ENCODE measurements around the gene DOLPP1.

Gene DOLPP1

GRCh38 chr9:129097671-129098306 lies 16.9 kb downstream of the DOLPP1 start:
- Histone ChIP-seq H3K4me1 (ENCODE audit: control insufficient read depth, insufficient read depth, low read length) (no peaks in the 10 kb centered on the region), H3K9ac (ENCODE audit: low read depth, low read length) (no peak overlapping the region), H3K27me3 (ENCODE audit: control insufficient read depth, insufficient read depth, low read length) (0 out of 2 replicates have a peak, but pooled peaks cover 5% of the 10 kb centered on the region), H3K27ac (ENCODE audit: low read depth, low read length) (no peak overlapping the region), H3K9me3 (ENCODE audit: control insufficient read depth, insufficient read depth, low read length) (no peaks in the 10 kb centered on the region), H3K36me3 (ENCODE audit: control insufficient read depth, insufficient read depth, low read length) (no peaks in the 10 kb centered on the region), H3K4me3 (ENCODE audit: low read depth, low read length) (no peak overlapping the region)

- Histone ChIP-seq H3K4me3 (ENCODE audit: low read depth, low read length) (no peak overlapping the region), H3K36me3 (ENCODE audit: control insufficient read depth, insufficient read depth, low read length) (no peaks in the 10 kb centered on the region), H3K27me3 (ENCODE audit: control insufficient read depth, insufficient read depth, low read length) (0 out of 2 replicates have a peak, but pooled peaks cover 5% of the 10 kb centered on the region), H3K4me1 (ENCODE audit: control insufficient read depth, insufficient read depth, low read length) (no peaks in the 10 kb centered on the region), H3K9me3 (ENCODE audit: control insufficient read depth, insufficient read depth, low read length) (no peaks in the 10 kb centered on the region), H3K9ac (ENCODE audit: low read depth, low read length) (no peak overlapping the region), H3K27ac (ENCODE audit: low read depth, low read length) (no peak overlapping the region)
These were observed 17.4 kb downstream of the DOLPP1 start for GRCh38 chr9:129098328-129098727.

- Histone ChIP-seq H3K9ac (ENCODE audit: low read depth, low read length) (no peak overlapping the region), H3K36me3 (ENCODE audit: control insufficient read depth, insufficient read depth, low read length) (no peaks in the 10 kb centered on the region), H3K4me1 (ENCODE audit: control insufficient read depth, insufficient read depth, low read length) (no peaks in the 10 kb centered on the region), H3K27me3 (ENCODE audit: control insufficient read depth, insufficient read depth, low read length) (0 out of 2 replicates have a peak, but pooled peaks cover 5% of the 10 kb centered on the region), H3K4me3 (ENCODE audit: low read depth, low read length) (no peak overlapping the region), H3K27ac (ENCODE audit: low read depth, low read length) (no peak overlapping the region), H3K9me3 (ENCODE audit: control insufficient read depth, insufficient read depth, low read length) (no peaks in the 10 kb centered on the region)
These were observed 19.7 kb downstream of the DOLPP1 start for GRCh38 chr9:129100383-129101169.

GRCh38 chr9:129101279-129101678 lies 20.4 kb downstream of the DOLPP1 start:
- Histone ChIP-seq H3K9ac (ENCODE audit: low read depth, low read length) (no peak overlapping the region), H3K36me3 (ENCODE audit: control insufficient read depth, insufficient read depth, low read length) (no peaks in the 10 kb centered on the region), H3K27me3 (ENCODE audit: control insufficient read depth, insufficient read depth, low read length) (0 out of 2 replicates have a peak, but pooled peaks cover 5% of the 10 kb centered on the region), H3K27ac (ENCODE audit: low read depth, low read length) (no peak overlapping the region), H3K4me3 (ENCODE audit: low read depth, low read length) (no peak overlapping the region), H3K4me1 (ENCODE audit: control insufficient read depth, insufficient read depth, low read length) (no peaks in the 10 kb centered on the region), H3K9me3 (ENCODE audit: control insufficient read depth, insufficient read depth, low read length) (no peaks in the 10 kb centered on the region)

GRCh38 chr9:129102095-129102525 lies 21.2 kb downstream of the DOLPP1 start:
- Histone ChIP-seq H3K4me3 (ENCODE audit: low read depth, low read length) (no peak overlapping the region), H3K27me3 (ENCODE audit: control insufficient read depth, insufficient read depth, low read length) (0 out of 2 replicates have a peak, but pooled peaks cover 5% of the 10 kb centered on the region), H3K4me1 (ENCODE audit: control insufficient read depth, insufficient read depth, low read length) (no peaks in the 10 kb centered on the region), H3K27ac (ENCODE audit: low read depth, low read length) (no peak overlapping the region), H3K36me3 (ENCODE audit: control insufficient read depth, insufficient read depth, low read length) (no peaks in the 10 kb centered on the region), H3K9ac (ENCODE audit: low read depth, low read length) (no peak overlapping the region), H3K9me3 (ENCODE audit: control insufficient read depth, insufficient read depth, low read length) (no peaks in the 10 kb centered on the region)

GRCh38 chr9:129102791-129103594 lies 22.1 kb downstream of the DOLPP1 start:
- Histone ChIP-seq H3K9ac (ENCODE audit: low read depth, low read length) (no peak overlapping the region), H3K4me1 (ENCODE audit: control insufficient read depth, insufficient read depth, low read length) (no peaks in the 10 kb centered on the region), H3K27ac (ENCODE audit: low read depth, low read length) (no peak overlapping the region), H3K9me3 (ENCODE audit: control insufficient read depth, insufficient read depth, low read length) (no peaks in the 10 kb centered on the region), H3K36me3 (ENCODE audit: control insufficient read depth, insufficient read depth, low read length) (no peaks in the 10 kb centered on the region), H3K27me3 (ENCODE audit: control insufficient read depth, insufficient read depth, low read length) (0 out of 2 replicates have a peak, but pooled peaks cover 5% of the 10 kb centered on the region), H3K4me3 (ENCODE audit: low read depth, low read length) (no peak overlapping the region)

- H3K27ac ChIP-seq (ENCODE audit: low read depth, low read length): no peak overlapping the region
These were observed 22.7 kb downstream of the DOLPP1 start for GRCh38 chr9:129103595-129103965.

GRCh38 chr9:129104051-129104450 lies 23.1 kb downstream of the DOLPP1 start:
- Histone ChIP-seq H3K9ac (ENCODE audit: low read depth, low read length) (no peak overlapping the region), H3K27ac (ENCODE audit: low read depth, low read length) (no peak overlapping the region), H3K27me3 (ENCODE audit: control insufficient read depth, insufficient read depth, low read length) (peaks cover 6% of the 10 kb centered on the region), H3K4me3 (ENCODE audit: low read depth, low read length) (no peak overlapping the region), H3K9me3 (ENCODE audit: control insufficient read depth, insufficient read depth, low read length) (no peaks in the 10 kb centered on the region), H3K36me3 (ENCODE audit: control insufficient read depth, insufficient read depth, low read length) (no peaks in the 10 kb centered on the region), H3K4me1 (ENCODE audit: control insufficient read depth, insufficient read depth, low read length) (no peaks in the 10 kb centered on the region)

More at GRCh38 chr9:129103595-129103965, 22.7 kb downstream of the DOLPP1 start:
- H3K4me3 ChIP-seq (ENCODE audit: low read depth, low read length): no peak overlapping the region
- no peaks in the 10 kb centered on the region for H3K36me3 ChIP-seq (ENCODE audit: control insufficient read depth, insufficient read depth, low read length)
- no peak overlapping the region for H3K9ac ChIP-seq (ENCODE audit: low read depth, low read length)
- H3K9me3 ChIP-seq (ENCODE audit: control insufficient read depth, insufficient read depth, low read length): no peaks in the 10 kb centered on the region
- H3K27me3 ChIP-seq (ENCODE audit: control insufficient read depth, insufficient read depth, low read length): 0 out of 2 replicates have a peak, but pooled peaks cover 5% of the 10 kb centered on the region
- no peaks in the 10 kb centered on the region for H3K4me1 ChIP-seq (ENCODE audit: control insufficient read depth, insufficient read depth, low read length)

- H3K36me3 ChIP-seq (ENCODE audit: control insufficient read depth, insufficient read depth, low read length): no peaks in the 10 kb centered on the region
- H3K27me3 ChIP-seq (ENCODE audit: control insufficient read depth, insufficient read depth, low read length): peaks cover 19% of the 10 kb centered on the region
- no peaks in the 10 kb centered on the region for H3K4me1 ChIP-seq (ENCODE audit: control insufficient read depth, insufficient read depth, low read length)
- no peaks in the 10 kb centered on the region for H3K9me3 ChIP-seq (ENCODE audit: control insufficient read depth, insufficient read depth, low read length)
- no peak overlapping the region for H3K4me3 ChIP-seq (ENCODE audit: low read depth, low read length)
- no peak overlapping the region for H3K9ac ChIP-seq (ENCODE audit: low read depth, low read length)
- no peak overlapping the region for H3K27ac ChIP-seq (ENCODE audit: low read depth, low read length)
These were observed 25.2 kb downstream of the DOLPP1 start for GRCh38 chr9:129105857-129106694.

GRCh38 chr9:129107651-129108050 lies 26.7 kb downstream of the DOLPP1 start:
- peaks cover 15% of the 10 kb centered on the region for H3K27me3 ChIP-seq (ENCODE audit: control insufficient read depth, insufficient read depth, low read length)
- no peaks in the 10 kb centered on the region for H3K36me3 ChIP-seq (ENCODE audit: control insufficient read depth, insufficient read depth, low read length)
- no peak overlapping the region for H3K27ac ChIP-seq (ENCODE audit: low read depth, low read length)
- no peaks in the 10 kb centered on the region for H3K4me1 ChIP-seq (ENCODE audit: control insufficient read depth, insufficient read depth, low read length)
- no peak overlapping the region for H3K4me3 ChIP-seq (ENCODE audit: low read depth, low read length)
- no peak overlapping the region for H3K9ac ChIP-seq (ENCODE audit: low read depth, low read length)
- no peaks in the 10 kb centered on the region for H3K9me3 ChIP-seq (ENCODE audit: control insufficient read depth, insufficient read depth, low read length)

Measured in HUES48 (cell line).